Raji (cell line): Measurements from ENCODE around the gene NEUROG3.

Experiments used
- POLR2A ChIP-seq: IDR thresholded peaks from 2 replicates; pipeline ENCODE4 v1.6.1; 2011; ENCODE audit warnings: low read depth, low read length, control low read depth; ENCODE audit not compliant: insufficient read depth

Gene NEUROG3

GRCh38 chr10:69577268-69578232 lies 4.3 kb upstream of the NEUROG3 start:
- TF ChIP-seq POLR2A: no peak

- TF ChIP-seq POLR2A: no peak
Measured at GRCh38 chr10:69576334-69577011, 3.3 kb upstream of the NEUROG3 start.

GRCh38 chr10:69575164-69575722 lies 2.0 kb upstream of the NEUROG3 start:
- no peak for TF ChIP-seq POLR2A

GRCh38 chr10:69574571-69574978 lies 1.4 kb upstream of the NEUROG3 start:
- TF ChIP-seq POLR2A: no peak

GRCh38 chr10:69572159-69573055 lies 815 bp downstream of the NEUROG3 start:
- no peak for TF ChIP-seq POLR2A

GRCh38 chr10:69571618-69572158 lies 1.5 kb downstream of the NEUROG3 start:
- TF ChIP-seq POLR2A: no peak

- TF ChIP-seq POLR2A: no peak
Measured at GRCh38 chr10:69570050-69570816, 3.0 kb downstream of the NEUROG3 start.

- no peak for TF ChIP-seq POLR2A
Measured at GRCh38 chr10:69569396-69569934, 3.8 kb downstream of the NEUROG3 start.

- TF ChIP-seq POLR2A: no peak
Measured at GRCh38 chr10:69568472-69569395, 4.5 kb downstream of the NEUROG3 start.

GRCh38 chr10:69567920-69568319 lies 5.3 kb downstream of the NEUROG3 start:
- no peak for TF ChIP-seq POLR2A

- no peak for TF ChIP-seq POLR2A
Measured at GRCh38 chr10:69562731-69563254, 10.4 kb downstream of the NEUROG3 start.

- no peak for TF ChIP-seq POLR2A
Measured at GRCh38 chr10:69559525-69559924, 13.7 kb downstream of the NEUROG3 start.
